ENCODE measurements around the gene IGFBP5. TPM values are rescaled to one million over a fixed set of nuclear protein-coding genes. Genes with fewer than 3 reads are reported as not detected.

IGFBP5 gene
- polyA plus RNA-seq, 1 donor from 2014 or later: 1.6 TPM

GRCh38 chr2:216687111-216687510, 8.2 kb downstream of the IGFBP5 start:
- Histone ChIP-seq H4K20me1 (ENCODE audit: insufficient read depth) (no peaks in the 10 kb centered on the region), H3K9me2 (ENCODE audit: insufficient read depth, low read length) (no peaks in the 10 kb centered on the region), H3K9ac (ENCODE audit: low read length) (no peak overlapping the region), H3K4me3 (ENCODE audit: low read length) (no peak overlapping the region), H3K4me2 (ENCODE audit: low read length) (no peak overlapping the region), H3K79me2 (replicated peaks; ENCODE audit: insufficient read depth, low read length) (no peaks in the 10 kb centered on the region), H3K27me3 (ENCODE audit: insufficient read depth, low read depth, low read length) (no peaks in the 10 kb centered on the region), H3K9me3 (ENCODE audit: low read length) (no peaks in the 10 kb centered on the region), H3F3A (ENCODE audit: insufficient read depth, low read length, poor library complexity, severe bottlenecking) (no peaks in the 10 kb centered on the region), H2AFZ (ENCODE audit: low read depth, low read length) (no peak overlapping the region), H3K36me3 (ENCODE audit: insufficient read depth, low read length) (no peaks in the 10 kb centered on the region), H3K27ac (ENCODE audit: low read length) (no peak overlapping the region)
- TF ChIP-seq SMC3 (conservative IDR thresholded peaks at IDR 0.05; ENCODE audit: poor library complexity) (no peak), EZH2 (IDR thresholded peaks at IDR 0.05; ENCODE audit: borderline replicate concordance, insufficient read depth, low read length, poor library complexity, severe bottlenecking) (no peak), CTCF (IDR thresholded peaks at IDR 0.05; ENCODE audit: poor library complexity, severe bottlenecking) (no peak), RAD21 (conservative IDR thresholded peaks at IDR 0.05) (no peak)
- TF ChIP-seq, protein P1, sequence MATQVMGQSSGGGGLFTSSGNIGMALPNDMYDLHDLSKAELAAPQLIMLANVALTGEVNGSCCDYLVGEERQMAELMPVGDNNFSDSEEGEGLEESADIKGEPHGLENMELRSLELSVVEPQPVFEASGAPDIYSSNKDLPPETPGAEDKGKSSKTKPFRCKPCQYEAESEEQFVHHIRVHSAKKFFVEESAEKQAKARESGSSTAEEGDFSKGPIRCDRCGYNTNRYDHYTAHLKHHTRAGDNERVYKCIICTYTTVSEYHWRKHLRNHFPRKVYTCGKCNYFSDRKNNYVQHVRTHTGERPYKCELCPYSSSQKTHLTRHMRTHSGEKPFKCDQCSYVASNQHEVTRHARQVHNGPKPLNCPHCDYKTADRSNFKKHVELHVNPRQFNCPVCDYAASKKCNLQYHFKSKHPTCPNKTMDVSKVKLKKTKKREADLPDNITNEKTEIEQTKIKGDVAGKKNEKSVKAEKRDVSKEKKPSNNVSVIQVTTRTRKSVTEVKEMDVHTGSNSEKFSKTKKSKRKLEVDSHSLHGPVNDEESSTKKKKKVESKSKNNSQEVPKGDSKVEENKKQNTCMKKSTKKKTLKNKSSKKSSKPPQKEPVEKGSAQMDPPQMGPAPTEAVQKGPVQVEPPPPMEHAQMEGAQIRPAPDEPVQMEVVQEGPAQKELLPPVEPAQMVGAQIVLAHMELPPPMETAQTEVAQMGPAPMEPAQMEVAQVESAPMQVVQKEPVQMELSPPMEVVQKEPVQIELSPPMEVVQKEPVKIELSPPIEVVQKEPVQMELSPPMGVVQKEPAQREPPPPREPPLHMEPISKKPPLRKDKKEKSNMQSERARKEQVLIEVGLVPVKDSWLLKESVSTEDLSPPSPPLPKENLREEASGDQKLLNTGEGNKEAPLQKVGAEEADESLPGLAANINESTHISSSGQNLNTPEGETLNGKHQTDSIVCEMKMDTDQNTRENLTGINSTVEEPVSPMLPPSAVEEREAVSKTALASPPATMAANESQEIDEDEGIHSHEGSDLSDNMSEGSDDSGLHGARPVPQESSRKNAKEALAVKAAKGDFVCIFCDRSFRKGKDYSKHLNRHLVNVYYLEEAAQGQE (IDR thresholded peaks at IDR 0.05; ENCODE audit: borderline replicate concordance): no peak

GRCh38 chr2:216685327-216685875, 9.9 kb downstream of the IGFBP5 start:
- Histone ChIP-seq H3K4me3 (ENCODE audit: low read length) (no peak overlapping the region), H3K79me2 (replicated peaks; ENCODE audit: insufficient read depth, low read length) (no peaks in the 10 kb centered on the region), H3K9me2 (ENCODE audit: insufficient read depth, low read length) (no peaks in the 10 kb centered on the region), H4K20me1 (ENCODE audit: insufficient read depth) (no peaks in the 10 kb centered on the region), H3K27me3 (ENCODE audit: insufficient read depth, low read depth, low read length) (no peaks in the 10 kb centered on the region), H3K27ac (ENCODE audit: low read length) (no peak overlapping the region), H3F3A (ENCODE audit: insufficient read depth, low read length, poor library complexity, severe bottlenecking) (no peaks in the 10 kb centered on the region), H3K36me3 (ENCODE audit: insufficient read depth, low read length) (no peaks in the 10 kb centered on the region), H3K9ac (ENCODE audit: low read length) (no peak overlapping the region), H3K9me3 (ENCODE audit: low read length) (no peaks in the 10 kb centered on the region), H2AFZ (ENCODE audit: low read depth, low read length) (no peak overlapping the region), H3K4me2 (ENCODE audit: low read length) (no peak overlapping the region)
- TF ChIP-seq TAF1 (IDR thresholded peaks at IDR 0.05; ENCODE audit: low read depth): no peak

- no peaks in the 10 kb centered on the region for H3K79me2 ChIP-seq (replicated peaks; ENCODE audit: insufficient read depth, low read length)
- no peaks in the 10 kb centered on the region for H3K9me3 ChIP-seq (ENCODE audit: low read length)
- H3K4me3 ChIP-seq (ENCODE audit: low read length): no peak overlapping the region
- H3K27ac ChIP-seq (ENCODE audit: low read length): no peak overlapping the region
- H3K36me3 ChIP-seq (ENCODE audit: insufficient read depth, low read length): no peaks in the 10 kb centered on the region
- H3K9me2 ChIP-seq (ENCODE audit: insufficient read depth, low read length): no peaks in the 10 kb centered on the region
- H2AFZ ChIP-seq (ENCODE audit: low read depth, low read length): no peak overlapping the region
- no peaks in the 10 kb centered on the region for H3K27me3 ChIP-seq (ENCODE audit: insufficient read depth, low read depth, low read length)
- H3F3A ChIP-seq (ENCODE audit: insufficient read depth, low read length, poor library complexity, severe bottlenecking): no peaks in the 10 kb centered on the region
- no peak overlapping the region for H3K9ac ChIP-seq (ENCODE audit: low read length)
- TF ChIP-seq TAF1 (IDR thresholded peaks at IDR 0.05; ENCODE audit: low read depth): no peak
- no peaks in the 10 kb centered on the region for H4K20me1 ChIP-seq (ENCODE audit: insufficient read depth)
- no peak overlapping the region for H3K4me2 ChIP-seq (ENCODE audit: low read length)
These were observed 11.5 kb downstream of the IGFBP5 start for GRCh38 chr2:216683846-216684245.
